ENCODE data around the gene EPGN.

Gene EPGN

DNA sequence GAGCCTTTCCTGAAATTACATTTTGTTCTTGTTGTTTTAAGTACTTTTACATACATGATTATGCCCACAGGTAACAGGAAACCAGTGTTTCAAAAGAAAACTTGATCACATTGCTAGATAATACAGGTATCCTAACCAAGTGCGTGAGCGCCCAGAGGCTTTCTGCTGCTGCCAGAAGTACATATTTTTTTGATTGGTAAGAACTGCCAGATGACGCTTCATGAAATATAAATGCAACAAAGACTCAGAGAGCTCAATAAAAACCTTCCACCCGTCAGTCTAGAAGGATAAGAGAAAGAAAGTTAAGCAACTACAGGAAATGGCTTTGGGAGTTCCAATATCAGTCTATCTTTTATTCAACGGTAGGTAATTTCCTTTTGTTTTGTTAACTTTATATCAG lies at the start of gene EPGN:
TSS of gene EPGN (plus strand) at position 256 of the 400 bp plus-strand sequence. CDS start at position 320, 64 bp downstream.
- peak; percentile 43 for DNase-seq (ENCODE audit: low read depth)

DNA sequence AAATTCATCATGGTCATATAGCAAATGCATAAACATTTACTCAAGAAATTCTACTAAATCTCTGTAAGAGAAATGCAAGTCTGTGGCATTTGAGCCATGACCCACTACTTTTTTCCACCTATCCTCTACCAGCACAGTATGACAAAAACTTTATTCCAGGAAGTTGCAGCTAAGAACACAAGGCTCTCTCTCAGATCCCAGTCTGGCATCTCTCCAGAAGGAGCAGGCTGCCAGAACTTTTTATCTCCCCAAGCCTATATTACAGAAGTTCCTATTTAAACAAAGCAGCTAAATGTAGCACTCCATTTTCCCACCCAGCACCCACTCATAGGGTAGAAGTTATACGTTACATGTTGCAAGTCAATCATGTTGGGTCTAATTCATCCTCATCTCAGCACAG lies 49.3 kb upstream of the EPGN start:
- no peak for DNase-seq (ENCODE audit: low read depth)

GRCh38 chr4:74260036-74260435 lies 48.2 kb upstream of the EPGN start:
- no peak for DNase-seq (ENCODE audit: low read depth)

GRCh38 chr4:74262522-74262921 lies 45.7 kb upstream of the EPGN start:
- no peak for DNase-seq (ENCODE audit: low read depth)

DNA sequence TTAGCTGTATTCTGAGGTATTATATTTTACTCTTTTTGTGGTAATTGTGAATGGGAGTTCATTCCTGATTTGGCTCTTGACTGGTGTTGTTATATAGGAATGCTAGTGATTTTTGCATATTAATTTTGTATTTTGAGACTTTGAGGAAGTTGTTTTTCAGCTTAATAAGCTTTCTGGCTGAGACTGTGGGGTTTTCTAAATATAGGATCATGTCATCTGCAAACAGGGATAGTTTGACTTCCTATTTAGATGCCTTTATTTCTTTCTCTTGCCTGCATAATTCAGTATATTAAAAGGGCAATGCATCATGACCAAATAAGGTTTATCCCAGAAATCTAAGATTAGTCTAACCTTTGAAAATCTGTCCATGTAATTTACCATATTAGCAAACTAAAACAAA lies 44.7 kb upstream of the EPGN start:
- no peak for DNase-seq (ENCODE audit: low read depth)

DNA sequence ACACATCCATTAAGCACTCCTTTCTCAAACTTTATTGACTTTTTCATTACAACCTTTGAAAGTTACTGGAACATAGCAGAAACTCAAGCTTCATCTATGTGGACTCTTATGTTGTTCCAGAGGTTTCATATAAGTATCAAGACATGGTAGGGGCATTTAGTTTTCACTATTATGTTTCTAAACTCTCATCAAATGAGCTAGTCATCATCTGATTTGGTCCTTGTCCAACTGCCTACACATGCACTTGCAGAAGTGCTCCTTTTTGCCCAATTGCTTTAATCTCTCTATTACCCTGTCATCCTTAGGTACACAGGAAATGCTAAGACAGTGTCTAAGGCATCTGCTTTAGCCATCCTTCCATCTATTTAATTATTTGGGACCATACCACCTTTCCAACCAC lies 42.2 kb upstream of the EPGN start:
- DNase-seq (ENCODE audit: low read depth), result no peak

- peak; percentile 47 for DNase-seq (ENCODE audit: low read depth)
Observed at GRCh38 chr4:74267998-74268606, 40.2 kb upstream of the EPGN start.

DNA sequence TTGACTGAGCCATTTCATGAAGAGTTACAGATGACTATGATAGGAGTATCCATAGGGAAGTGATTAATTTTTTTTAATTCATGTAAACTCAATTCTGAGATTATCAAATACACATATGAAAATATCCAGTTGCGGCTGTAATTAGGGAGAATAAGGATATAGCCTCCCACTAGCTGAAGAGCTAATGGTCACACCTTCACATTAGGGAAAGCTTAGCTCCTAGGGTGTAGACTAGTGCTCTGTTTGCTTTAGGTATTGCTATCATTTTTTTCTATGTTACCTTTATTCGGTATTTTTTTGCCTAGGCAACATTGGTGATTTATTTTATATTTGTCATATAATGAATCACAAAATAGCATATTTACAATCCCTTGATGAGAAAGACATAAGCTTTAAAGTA lies 39.6 kb upstream of the EPGN start:
- DNase-seq (ENCODE audit: low read depth), result no peak

- no peak for DNase-seq (ENCODE audit: low read depth)
Observed at GRCh38 chr4:74278490-74278889, 29.8 kb upstream of the EPGN start.

DNA sequence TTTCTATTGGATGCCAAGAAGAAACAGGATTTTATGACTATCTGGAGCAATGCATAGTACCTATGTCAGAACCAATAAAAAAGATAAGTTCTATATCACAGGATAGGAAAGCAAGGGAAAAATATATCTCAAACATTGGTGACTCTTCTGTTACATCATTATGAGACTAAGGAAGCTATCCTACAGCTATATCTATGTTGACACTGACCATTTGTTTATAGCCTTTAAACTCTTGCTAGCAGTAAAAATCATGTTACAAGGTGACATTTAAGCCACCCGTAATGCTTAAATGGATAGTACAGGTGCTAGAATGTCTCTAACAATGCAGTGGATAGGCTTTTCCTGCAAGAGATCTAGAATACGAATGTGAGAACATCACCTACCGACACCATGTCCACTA lies 28.6 kb upstream of the EPGN start:
- DNase-seq (ENCODE audit: low read depth), result no peak

DNA sequence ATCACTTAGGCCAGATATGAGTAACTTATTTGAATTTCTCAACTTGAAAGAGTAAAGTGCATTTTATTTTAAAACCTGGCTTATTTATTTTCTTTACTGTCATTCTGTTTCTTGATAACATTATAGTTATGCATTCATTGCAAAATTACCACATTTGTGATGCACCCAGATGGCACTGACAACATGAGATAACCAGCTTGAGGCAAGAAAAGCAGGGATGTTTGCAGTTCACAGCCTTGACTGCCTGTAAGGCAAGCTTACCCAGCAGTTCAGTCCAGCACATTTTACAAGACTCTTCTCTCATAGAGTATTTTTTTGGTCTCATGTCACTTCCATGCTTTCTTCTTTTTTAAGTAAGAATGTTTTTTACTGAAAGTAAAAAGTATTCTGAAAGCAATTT lies 25.3 kb upstream of the EPGN start:
- DNase-seq (ENCODE audit: low read depth), result no peak

- DNase-seq (ENCODE audit: low read depth), result peak; percentile 81
Observed at GRCh38 chr4:74283614-74284013, 24.7 kb upstream of the EPGN start.

DNA sequence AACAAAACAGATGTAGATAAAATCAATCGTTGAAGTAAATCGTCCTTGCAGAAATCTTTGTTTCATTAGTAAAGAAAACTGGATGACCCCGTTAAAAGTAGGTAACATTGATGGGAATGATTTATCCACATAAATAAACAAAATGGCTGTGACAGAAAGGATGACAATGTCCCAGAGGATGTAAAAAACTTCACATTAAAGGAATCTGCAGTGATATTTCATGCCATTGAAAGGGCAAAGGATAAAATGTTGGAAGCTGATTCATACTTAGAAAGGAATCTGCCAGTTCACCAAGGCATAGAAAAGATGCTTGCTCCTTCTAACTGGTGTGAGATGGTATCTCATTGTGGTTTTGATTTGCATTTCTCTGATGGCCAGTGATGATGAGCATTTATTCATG lies 24.2 kb upstream of the EPGN start:
- peak; percentile 74 for DNase-seq (ENCODE audit: low read depth)

- DNase-seq (ENCODE audit: low read depth), result no peak
Observed at GRCh38 chr4:74287164-74287563, 21.1 kb upstream of the EPGN start.

DNA sequence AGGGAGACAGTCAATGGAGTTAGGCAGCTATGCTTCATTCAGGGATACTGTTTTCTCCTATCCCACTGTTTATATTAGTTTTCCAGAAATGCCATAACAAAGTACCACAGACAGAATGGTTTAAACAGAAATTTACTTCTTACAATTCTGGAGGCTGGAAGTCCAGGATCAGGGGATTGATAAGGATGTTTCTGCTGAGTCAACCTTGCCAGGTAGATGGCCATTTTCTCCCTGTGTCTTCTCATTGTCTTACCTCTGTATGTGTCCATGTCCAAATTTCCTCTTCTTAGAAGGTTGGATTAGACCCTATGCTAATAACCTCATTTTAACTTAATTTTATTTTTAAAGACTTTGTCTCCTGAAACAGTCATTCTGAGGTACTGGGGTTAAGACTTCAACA lies 20.5 kb upstream of the EPGN start:
- no peak for DNase-seq (ENCODE audit: low read depth)

DNA sequence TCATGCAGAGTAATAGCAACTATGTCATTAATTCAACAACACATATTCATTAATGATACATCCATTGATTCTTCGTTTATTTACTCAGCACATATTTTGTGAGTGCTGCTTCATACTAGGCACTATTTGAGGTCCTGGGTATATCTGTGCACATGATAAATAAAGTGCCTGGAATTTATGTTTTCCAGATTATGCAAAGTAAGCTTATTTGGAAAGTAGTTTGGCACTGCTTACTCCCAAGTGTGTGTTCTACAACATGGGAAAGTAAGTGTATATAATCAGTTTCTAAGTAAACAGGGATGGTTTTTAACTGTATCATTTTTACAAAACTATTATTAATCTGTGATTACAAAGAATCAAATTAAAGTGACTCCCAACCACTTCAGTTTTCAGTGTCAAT lies 16.8 kb upstream of the EPGN start:
- DNase-seq (ENCODE audit: low read depth), result no peak

DNA sequence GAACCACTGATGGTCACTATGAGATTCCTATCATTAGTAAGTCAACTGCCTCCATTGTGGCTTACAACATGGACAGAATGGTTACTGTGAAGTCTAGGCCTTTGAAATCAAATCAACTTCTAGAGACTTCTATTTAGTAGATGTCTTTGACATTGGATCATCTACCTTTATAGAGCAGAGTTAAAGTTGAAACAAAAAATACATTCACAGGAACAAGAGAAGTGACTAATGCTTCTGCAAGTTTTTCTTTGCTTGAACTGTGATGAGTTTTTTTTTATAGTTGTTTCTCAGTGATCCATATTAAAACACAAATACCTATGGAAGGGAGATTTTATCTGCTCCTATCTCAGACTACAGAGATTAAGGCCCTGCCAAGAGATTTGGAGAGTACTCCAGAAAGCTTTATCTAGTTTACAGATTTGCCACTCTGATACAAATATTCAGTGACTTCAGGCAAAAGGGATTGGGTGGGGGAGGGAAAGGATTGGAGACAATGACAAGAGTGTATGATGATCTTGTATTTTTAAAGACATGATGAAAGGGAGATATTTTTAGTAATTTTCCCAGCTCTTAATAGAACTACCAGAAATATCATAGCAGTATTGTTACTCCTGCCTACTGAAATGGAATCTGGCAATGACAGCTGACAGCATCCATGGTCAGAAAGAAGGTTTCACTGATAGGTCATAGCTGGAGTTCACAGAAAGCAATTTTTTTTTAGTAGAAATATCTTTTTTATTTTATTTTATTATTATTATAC lies 16.0 kb upstream of the EPGN start:
- no peak for DNase-seq (ENCODE audit: low read depth)

- DNase-seq (ENCODE audit: low read depth), result no peak
Observed at GRCh38 chr4:74293558-74293957, 14.7 kb upstream of the EPGN start.

DNA sequence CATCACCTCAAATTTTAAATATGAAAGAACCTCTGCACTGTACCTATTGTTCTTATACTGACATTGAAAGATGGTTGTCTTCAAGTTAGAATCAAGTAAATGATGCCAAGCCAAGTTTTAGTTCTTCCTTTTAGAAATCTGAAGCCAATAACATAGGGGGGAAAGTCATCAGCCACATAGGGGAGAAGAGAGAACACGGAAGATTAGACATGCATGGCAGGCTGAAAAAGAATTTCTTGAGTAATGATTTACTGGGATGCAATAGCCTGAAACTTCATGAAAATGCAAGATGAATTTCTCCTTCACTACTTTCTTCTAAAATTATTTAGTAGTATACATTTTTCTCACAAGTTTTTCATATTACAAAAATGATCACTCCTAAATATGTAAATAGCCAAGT lies 13.6 kb upstream of the EPGN start:
- no peak for DNase-seq (ENCODE audit: low read depth)

- DNase-seq (ENCODE audit: low read depth), result no peak
Observed at GRCh38 chr4:74297539-74297938, 10.7 kb upstream of the EPGN start.

DNA sequence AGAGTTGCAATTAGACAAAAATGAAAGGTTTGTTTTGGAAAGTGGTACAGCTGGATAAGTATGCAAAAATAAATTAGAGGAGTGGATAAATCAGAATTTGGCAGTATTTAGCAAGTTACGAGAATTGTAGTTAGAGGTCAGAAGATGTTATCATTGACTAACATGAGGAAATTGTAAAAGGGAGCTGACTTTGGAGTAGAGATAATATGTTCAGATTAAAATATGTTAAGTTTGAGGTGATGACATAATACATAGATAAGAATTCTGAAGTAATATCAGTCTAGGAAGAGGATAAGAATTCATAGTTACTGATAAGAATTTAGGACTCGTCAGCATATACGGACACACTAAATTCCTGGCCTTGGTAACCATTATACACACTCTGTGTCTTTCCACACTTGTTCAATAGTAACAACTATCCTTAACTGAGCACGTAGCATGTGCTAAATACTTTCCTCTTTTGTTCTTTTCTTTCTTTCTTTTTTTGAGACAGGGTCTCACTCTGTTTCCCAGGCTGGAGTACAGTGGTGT lies 4.1 kb upstream of the EPGN start:
- no peak for DNase-seq (ENCODE audit: low read depth)

DNA sequence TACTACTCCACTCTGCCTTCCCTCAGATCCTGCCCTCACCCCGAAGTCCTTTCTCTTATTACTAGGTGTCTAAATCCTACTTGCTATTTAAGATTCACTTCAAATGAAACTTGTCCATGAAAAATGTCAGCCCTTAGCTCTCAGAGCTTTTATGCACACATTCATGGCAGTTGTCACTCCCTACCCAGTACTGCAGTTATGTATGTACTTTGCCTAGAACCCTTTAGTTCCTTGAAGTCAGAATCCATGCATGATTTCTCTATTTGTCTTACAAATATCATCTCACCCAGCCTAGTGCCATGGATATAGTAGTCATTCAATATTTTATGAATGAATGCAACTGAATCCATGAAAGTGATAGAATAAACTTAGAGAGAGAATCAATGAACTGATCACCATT lies 3.3 kb upstream of the EPGN start:
- no peak for DNase-seq (ENCODE audit: low read depth)

- no peak for DNase-seq (ENCODE audit: low read depth)
Observed at GRCh38 chr4:74307170-74307569, 1.1 kb upstream of the EPGN start.

DNA sequence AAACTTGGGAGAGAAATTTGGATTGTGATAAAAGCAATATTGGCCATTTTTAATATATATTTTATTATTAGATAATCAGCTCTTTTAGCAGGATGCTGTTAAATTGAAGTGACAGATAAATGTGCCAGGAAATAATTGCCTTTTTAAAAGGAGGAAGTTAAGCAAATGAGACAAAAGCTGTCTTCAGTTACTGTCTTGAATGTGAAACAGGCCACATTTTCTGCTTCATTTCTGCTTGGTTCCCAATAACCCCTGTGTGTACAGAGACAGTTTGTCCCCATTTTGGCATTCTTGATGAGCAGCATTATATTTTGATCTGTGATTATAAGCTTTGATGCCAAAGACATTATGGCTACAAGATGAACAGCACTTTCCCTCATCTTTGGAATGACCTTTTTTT lies 953 bp downstream of the EPGN start:
- no peak for DNase-seq (ENCODE audit: low read depth)
